DMS 273 (cell line): ENCODE results near the gene ERBB4.
A peak's percentile ranks its signal among the peaks of the same experiment; 100 is the strongest.

Experiments
- DNase-seq: peaks from one replicate; lab custom pipeline; 2025; ENCODE audit not compliant: unreplicated experiment; lab: John Stamatoyannopoulos, UW

The ERBB4 gene

DNA sequence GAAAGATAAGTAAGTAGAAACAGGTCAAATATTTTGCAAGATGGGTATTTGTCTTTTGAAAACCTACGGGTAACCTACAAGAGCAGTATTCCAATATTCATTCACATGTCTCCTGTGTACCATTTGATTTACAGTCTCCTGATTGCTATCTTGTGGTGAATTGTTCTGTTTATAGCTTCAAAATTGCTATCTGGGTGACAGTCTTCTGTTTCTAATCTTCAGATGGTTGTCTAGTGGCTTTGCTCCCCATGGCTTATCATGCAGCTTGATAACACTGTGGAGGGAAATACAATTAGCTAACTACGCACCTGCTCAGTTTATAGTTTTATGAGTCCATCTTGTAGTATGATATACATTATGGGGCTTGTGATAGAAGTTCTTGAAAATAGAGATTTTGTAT is 1165.4 kb downstream of the ERBB4 start:
- no peak for DNase-seq

- no peak for DNase-seq
Observed at GRCh38 chr2:211371465-211371864, 1167.1 kb downstream of the ERBB4 start.

GRCh38 chr2:211368467-211368866 is 1170.1 kb downstream of the ERBB4 start:
- no peak for DNase-seq

- DNase-seq, result no peak
Observed at GRCh38 chr2:211367711-211368110, 1170.9 kb downstream of the ERBB4 start.

- DNase-seq, result no peak
Observed at GRCh38 chr2:211367293-211367692, 1171.3 kb downstream of the ERBB4 start.

DNA sequence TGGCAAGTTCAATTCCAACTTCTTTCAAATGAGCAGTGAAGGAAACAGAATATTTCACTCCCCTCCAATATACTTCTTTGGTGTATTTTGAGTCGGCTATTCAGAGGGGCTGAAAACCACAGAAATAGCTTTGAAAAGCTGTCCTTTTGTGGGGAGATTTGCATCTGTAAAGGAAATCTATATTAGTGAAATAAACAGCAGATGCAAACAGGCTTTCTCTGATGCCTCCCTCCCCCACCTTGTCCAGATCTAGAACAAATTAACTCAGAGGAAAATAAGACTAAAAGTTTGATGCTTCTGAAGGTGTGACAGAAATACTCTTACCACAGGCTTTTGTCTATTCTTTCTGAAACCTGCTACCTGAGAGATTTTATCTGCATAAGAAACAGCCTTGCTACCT is 1173.7 kb downstream of the ERBB4 start:
- DNase-seq, result no peak

DNA sequence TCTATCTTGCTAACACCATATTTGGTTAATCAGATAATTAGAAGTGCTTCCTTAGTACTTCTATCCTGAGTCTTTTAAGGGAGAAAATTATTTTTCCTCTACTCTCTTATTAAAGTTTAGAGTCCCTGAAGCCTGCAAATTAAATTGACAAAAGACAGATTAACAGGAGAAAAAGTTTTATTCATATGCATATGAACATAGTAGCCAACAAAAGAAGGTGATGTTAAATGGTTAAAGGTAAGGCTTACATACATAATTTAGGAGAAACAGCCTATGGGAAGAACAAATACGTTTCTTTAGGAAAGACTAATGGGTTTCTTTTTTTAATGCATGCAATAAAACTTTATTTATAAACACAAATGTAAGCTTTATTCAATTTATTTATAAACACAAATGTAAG is 1177.2 kb downstream of the ERBB4 start:
- no peak for DNase-seq

GRCh38 chr2:211359347-211359746 is 1179.3 kb downstream of the ERBB4 start:
- no peak for DNase-seq

DNA sequence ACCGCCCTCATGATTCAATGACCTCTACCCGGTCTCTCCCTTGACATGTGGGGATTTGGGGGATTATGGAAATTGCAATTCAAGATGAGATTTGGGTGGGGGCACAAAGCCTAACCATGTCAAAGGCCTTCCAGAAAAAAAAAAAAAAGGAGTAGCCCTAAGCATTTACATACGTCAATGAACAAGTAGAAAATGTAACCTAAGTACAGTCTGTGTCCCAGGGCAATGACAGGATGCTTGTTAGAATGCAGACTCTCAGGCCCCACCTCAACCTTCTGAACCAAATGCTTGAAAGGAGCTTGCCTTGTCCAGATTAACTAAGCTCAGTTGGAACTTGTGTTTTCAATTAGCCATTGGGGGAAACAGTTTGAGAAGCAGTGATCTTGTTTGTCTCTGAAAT is 1180.1 kb downstream of the ERBB4 start:
- no peak for DNase-seq

GRCh38 chr2:211354481-211354880 is 1184.1 kb downstream of the ERBB4 start:
- DNase-seq, result no peak

GRCh38 chr2:211351987-211352386 is 1186.6 kb downstream of the ERBB4 start:
- peak; percentile 15 for DNase-seq

GRCh38 chr2:211349031-211349430 is 1189.6 kb downstream of the ERBB4 start:
- DNase-seq, result no peak

GRCh38 chr2:211347328-211347727 is 1191.3 kb downstream of the ERBB4 start:
- peak; percentile 33 for DNase-seq

DNA sequence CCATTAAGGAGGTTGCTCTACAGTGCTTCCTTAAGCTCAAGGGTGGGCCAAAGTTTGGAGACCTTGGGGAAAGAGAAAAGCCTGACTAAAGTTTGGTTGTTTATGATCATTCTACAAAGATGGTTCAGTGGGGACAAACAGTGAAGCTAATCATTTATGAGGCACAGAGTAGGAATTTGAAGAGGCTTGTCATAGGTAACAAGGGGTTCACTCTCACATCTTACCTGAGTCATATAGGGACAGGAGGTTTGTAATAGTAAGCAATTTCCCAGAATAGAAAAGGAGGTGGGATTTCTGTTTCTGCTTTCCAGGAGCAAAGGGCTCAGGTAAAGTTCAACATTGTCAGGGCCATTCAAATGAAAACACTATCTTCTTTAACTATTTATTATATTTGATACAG is 1194.3 kb downstream of the ERBB4 start:
- DNase-seq, result no peak

GRCh38 chr2:211333377-211333776 is 1205.2 kb downstream of the ERBB4 start:
- no peak for DNase-seq

- DNase-seq, result no peak
Observed at GRCh38 chr2:211331736-211332135, 1206.9 kb downstream of the ERBB4 start.

DNA sequence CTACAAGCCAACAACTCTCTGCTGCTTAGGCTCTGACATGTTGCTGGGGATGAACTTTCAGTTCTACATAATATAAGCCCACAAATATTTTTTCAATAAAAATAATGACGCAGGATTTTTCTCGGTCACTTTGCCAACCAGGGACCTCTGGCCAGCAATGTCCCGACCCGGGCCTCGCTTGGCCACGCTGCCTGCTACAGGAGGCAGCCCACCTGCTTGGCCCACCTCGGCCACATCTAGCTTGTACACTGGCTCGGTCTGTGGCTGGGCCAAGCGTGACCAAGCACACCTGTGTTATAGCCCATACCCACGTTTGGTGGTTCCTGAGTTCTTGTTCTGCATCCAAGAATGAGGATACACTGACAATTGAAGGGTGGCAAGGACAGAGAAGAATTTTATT is 1208.7 kb downstream of the ERBB4 start:
- no peak for DNase-seq

DNA sequence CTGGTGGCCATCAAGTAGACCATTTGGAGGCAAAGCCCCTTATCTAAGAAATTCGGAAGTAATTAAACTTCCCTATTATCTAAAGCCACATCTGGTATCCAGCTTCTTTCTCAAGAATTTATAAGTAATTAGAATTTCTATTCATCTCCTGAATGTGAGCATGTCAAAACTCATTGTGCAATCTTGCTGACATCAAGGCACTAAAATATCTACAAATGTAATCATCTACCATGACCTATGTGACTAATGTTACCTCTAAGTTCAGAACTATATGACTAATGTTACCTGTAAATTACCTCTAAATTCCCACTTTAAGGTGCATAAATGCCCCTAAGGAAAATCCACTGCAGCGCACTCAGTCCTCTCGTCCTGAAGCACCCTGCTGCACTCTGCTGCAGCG is 1209.2 kb downstream of the ERBB4 start:
- DNase-seq, result no peak

DNA sequence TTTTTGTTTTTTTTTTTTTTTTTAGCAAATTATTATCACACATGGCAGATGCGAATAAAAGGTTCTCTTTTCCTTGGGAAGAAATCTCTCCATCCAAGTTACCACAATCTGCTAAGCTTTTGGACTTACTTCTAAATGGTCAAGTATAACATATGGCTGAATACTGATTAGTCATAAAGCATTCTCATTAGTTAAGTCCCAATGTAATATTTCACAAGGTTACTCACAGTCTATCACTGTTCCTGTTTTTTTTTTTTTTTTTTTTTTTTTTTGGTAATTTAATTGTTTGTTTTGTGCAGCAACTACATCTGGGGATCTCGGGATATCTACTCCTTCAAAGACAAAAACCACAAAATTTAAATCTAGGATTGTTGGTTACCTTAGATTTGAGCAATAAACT is 1210.5 kb downstream of the ERBB4 start:
- DNase-seq, result no peak
